Lower lobe of right lung (tissue), 2 donors: ENCODE measurements around the gene IDS. TPM values are rescaled to one million over a fixed set of nuclear protein-coding genes. Genes with fewer than 3 reads are reported as not detected.

Experiments used
- ATAC-seq, 2 donors: fragments of 200-7000 bp; cut with Tn5 transposase; one replicate each; pipeline ENCODE4 v1.9.1; 2020 to 2022; ENCODE audit warnings: mild to moderate bottlenecking in 2 of 2, moderate library complexity in 2 of 2
- DNase-seq: peaks from one replicate; pipeline ENCODE4 v3.0.0-alpha.2; 2020
- H3K27ac ChIP-seq: fragments of 200-600 bp; one replicate; pipeline ENCODE4 v1.8.0; 2022
- H3K27me3 ChIP-seq: fragments of 200-600 bp; one replicate; pipeline ENCODE4 v1.8.0; 2022; ENCODE audit warnings: low read depth
- H3K36me3 ChIP-seq: fragments of 200-600 bp; one replicate; pipeline ENCODE4 v1.8.0; 2022; ENCODE audit warnings: mild to moderate bottlenecking
- H3K4me1 ChIP-seq: fragments of 200-600 bp; one replicate; pipeline ENCODE4 v1.8.0; 2022
- H3K4me3 ChIP-seq: fragments of 200-600 bp; one replicate; pipeline ENCODE4 v1.8.0; 2022; ENCODE audit warnings: mild to moderate bottlenecking
- H3K9me3 ChIP-seq: fragments of 200-600 bp; one replicate; pipeline ENCODE4 v1.8.0; 2022
- CTCF ChIP-seq: fragments of 200-600 bp; IDR thresholded peaks from one replicate; pipeline ENCODE4 v1.8.0; 2022; ENCODE audit warnings: antibody characterized with exemption, mild to moderate bottlenecking
- intact Hi-C: fragments of 100-400 bp; cut with DNase I; formaldehyde crosslinking; loops from one replicate; pipeline ENCODE4 v1.11.0; 2022
- total RNA-seq: library from RNA; stranded (reverse); fragmentation: NEBNext Ultra II Directional; extraction: Animal tissue kit (Norgen Biotek cat#: 25700); gene quantifications from one replicate; pipeline ENCODE4 v1.2.1, GENCODE V29; 2021
- donor health status: DM: no; HTN: yes; CAD: no; lungs with severe emphysema.

The IDS gene
- total RNA-seq, 1 donor from 2014 or later, result 88.6 TPM

GRCh38 chrX:149456476-149457245, 48.4 kb downstream of the IDS start:
- DNase-seq, result no peak
- no peak for TF ChIP-seq CTCF
- no peak for ATAC-seq
- Histone ChIP-seq H3K4me3 (no peak overlapping the region), H3K4me1 (no peaks in the 10 kb centered on the region), H3K9me3 (no peaks in the 10 kb centered on the region), H3K36me3 (no peaks in the 10 kb centered on the region), H3K27ac (no peak overlapping the region), H3K27me3 (no peaks in the 10 kb centered on the region)
- intact Hi-C loops, result no loop called here

DNA sequence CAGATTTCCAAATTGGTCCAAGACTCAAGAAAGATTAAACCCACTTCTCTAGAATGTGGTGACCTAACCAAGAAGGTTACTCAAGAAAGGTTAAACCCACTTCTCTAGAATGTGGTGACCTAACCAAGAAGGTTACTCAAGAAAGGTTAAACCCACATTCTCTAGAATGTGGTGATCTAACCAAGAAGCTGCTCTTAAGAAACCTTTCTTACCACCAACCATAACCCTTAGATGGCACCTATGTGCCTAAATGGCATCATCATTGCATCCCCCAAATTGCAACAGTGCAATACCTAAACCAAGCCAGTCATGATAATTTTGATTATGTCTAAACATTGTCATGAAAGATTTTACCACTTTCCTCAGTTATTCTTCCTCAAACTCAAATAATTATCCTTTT, 49.2 kb downstream of the IDS start:
- Histone ChIP-seq H3K27ac (no peak overlapping the region), H3K4me1 (no peaks in the 10 kb centered on the region), H3K36me3 (no peaks in the 10 kb centered on the region), H3K9me3 (no peaks in the 10 kb centered on the region), H3K4me3 (no peak overlapping the region), H3K27me3 (no peaks in the 10 kb centered on the region)
- DNase-seq (no peak), ATAC-seq (no peak)
- intact Hi-C loops, result no loop called here
- no peak for TF ChIP-seq CTCF

DNA sequence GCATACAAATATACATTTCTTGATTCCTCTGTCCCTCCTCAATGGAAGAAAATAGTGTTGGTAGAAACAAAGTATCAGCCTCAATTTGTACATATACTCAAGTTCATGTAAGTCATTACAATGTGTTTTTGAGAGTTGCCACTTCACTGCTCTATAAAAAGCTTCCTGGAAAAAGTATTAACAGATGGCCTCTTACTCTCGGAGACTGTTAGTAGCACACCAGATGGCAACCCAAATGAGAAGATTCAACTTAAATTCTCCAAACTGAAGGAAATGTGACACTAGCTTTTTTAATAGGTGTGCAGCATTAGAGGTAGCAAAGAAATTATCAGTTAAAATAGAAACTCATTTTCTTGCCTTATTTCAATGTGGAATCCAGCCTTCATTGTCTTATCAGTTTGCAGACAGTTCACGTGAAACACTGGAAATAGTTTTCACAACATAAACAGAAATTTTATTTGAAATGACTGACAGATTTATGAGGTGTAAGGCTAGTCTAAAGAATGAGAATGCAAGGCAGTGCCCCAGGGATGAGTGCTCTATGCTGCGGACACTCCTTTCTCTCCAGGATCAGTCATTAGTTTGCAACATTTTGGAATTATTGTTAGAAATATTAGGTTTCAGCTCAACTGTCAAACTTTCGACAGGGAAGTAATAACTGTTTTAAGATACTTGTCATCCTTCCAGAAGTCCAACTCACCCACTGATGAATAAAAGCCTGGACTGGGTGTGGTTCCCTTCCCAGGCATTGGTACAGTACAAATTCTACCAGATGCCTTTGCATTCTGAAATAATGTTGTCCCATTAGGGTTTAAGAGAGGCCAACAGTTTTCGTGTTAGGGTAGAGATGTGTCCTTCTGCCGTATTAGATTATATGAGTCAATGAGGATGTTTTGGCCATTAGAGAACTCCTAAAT, 50.9 kb downstream of the IDS start:
- Histone ChIP-seq H3K4me1 (no peaks in the 10 kb centered on the region), H3K4me3 (no peak overlapping the region), H3K27me3 (no peaks in the 10 kb centered on the region), H3K27ac (no peak overlapping the region), H3K9me3 (no peaks in the 10 kb centered on the region), H3K36me3 (no peaks in the 10 kb centered on the region)
- no peak for DNase-seq
- ATAC-seq, result no peak
- intact Hi-C loops, result no loop called here
- TF ChIP-seq CTCF, result no peak

- Histone ChIP-seq H3K36me3 (no peaks in the 10 kb centered on the region), H3K4me3 (no peak overlapping the region), H3K27ac (no peak overlapping the region), H3K27me3 (no peaks in the 10 kb centered on the region), H3K4me1 (no peaks in the 10 kb centered on the region), H3K9me3 (no peaks in the 10 kb centered on the region)
- DNase-seq (no peak), ATAC-seq (no peak)
- TF ChIP-seq CTCF, result no peak
- intact Hi-C loops, result no loop called here
These were observed 52.1 kb downstream of the IDS start for GRCh38 chrX:149453030-149453429.

DNA sequence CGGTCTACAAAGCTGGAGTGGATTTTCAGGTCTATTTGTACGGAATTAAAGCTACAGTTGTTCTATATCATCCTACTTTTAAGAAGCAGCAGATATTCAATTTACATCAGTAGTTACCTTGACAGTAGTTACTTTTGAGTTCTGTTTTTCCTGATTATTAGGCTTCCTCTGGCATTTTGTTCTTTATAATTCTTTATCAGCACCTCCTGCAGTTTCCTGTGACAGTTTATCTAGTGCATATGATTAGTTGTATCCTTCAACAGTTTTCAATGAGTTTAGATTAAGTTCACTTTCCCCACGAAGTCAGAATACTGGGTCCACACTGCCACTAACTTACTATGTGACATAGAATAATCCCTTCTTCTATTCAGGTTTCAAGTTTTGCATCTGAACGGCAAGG, 71.7 kb downstream of the IDS start:
- Histone ChIP-seq H3K36me3 (no peaks in the 10 kb centered on the region), H3K27me3 (no peaks in the 10 kb centered on the region), H3K27ac (no peak overlapping the region), H3K4me3 (no peak overlapping the region), H3K9me3 (no peaks in the 10 kb centered on the region), H3K4me1 (no peaks in the 10 kb centered on the region)
- intact Hi-C loops, result no loop called here
- no peak for TF ChIP-seq CTCF
- ATAC-seq (no peak), DNase-seq (no peak)
